ENCODE data around the gene CEBPZ.
"Not testable (repeated sequence)": the region's sequence is repeated elsewhere in the genome, so short reads cannot be mapped to it uniquely, and the experiment has no call there.

The CEBPZ gene

DNA sequence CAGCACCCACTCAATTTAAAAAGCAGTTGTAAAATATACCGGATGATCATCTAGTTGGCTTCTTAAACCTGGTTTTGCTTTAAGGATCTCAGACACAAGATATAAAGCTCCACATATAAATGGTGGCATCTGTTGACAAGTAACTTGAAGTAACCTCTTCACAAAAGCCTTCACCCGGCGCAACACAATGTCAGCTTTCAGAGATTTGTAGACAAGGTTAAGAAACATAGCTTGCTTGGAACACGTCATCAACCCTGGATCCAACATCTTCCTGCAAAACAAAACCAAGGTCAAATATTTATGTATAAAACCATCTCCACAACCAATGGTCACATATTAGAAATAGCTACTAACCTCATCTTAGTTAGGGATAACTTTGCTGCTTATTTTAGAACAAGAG lies 8.3 kb downstream of the CEBPZ start:
- DNase-seq, result no peak

DNA sequence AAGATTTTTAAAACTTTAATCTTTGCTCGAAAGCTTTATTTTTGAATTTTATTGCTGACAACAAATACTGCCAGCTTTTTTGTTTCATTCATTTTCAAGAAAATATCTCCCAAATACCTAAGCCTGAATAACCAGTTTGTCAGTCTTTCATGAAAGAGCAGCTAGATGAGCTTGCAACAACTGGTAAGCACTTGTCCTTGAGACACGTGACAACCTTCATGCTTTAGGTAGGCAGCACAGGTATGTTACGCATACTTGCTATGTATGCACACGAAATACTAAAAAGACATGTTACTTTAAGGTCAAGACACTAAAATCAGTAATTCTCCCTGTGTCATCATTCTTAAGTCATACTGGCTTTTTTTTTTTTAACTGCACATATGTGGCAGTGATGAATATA lies 12.3 kb downstream of the CEBPZ start:
- DNase-seq, result no peak

DNA sequence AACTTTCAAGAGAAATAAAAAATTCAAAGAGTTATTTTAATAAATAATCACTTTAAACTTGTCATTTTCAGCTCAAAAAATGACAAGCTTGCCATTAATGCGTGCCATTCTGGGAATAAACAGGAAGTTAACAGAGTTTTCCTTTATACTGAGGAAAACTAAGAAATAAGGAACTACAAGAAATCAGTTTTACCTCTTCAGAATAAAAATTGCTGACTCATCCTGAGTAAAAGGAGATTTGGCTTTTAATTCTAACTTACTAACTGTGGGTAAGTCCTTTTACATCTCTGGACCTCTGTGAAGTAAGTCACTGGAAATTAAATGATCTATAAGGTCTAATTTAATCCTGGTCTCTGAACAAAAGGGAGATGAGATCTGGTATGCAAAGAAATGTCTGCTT lies 16.1 kb downstream of the CEBPZ start:
- no peak for DNase-seq

DNA sequence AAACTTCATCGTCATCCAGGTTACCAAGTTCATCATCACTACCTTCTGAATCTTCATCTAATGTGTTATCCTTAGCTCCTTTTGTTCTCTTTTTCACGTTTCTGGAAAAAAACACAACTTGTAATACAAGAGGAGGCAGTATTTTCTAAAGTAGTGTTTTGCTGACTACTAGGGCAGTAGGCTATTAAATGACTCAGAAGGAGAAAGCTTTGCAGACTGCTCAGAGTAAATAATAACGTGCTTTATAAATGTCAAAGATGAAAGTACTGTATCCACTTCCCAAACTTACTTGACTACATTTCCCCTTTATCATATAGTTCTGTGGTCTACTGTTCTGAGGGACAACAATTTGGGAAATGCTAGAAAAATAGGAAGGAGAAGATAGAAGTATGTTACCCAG lies 19.5 kb downstream of the CEBPZ start:
- no peak for DNase-seq

DNA sequence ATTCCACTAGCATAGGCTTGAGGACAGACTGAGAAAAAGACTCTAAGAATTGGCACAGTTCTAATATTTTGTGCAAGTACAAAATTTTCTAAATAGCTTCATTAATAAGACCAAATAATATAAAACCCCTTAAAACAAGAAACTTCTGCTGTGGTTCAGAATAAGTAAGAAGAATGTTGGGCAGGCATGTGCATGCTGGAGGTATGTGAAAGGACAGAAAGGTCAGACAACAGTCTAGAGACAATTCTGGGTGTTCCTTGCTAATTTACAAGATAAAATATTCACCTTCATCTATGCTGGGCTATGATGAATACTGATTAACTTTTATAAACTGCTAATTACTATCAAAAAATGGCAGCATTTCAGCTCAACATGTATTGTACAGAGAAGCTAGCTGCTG lies 20.2 kb downstream of the CEBPZ start:
- DNase-seq, result no peak

DNA sequence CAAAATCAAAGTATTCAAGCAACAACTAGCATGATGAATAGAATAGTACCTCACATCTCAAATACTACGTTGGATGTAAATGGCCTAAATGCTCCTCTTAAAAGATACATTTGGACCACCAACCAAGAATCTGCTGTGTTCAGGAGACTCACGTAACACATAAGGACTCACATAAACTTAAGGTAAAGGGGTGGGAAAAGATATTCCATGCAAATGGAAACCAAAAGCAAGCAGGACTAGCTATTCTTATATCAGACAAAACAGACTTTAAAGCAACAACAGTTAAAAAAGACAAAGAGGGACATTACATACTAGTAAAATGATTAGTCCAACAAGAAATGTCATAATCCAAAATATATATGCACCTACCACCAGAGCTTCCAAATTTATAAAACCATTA lies 24.6 kb downstream of the CEBPZ start:
- DNase-seq, result not testable (repeated sequence)

DNA sequence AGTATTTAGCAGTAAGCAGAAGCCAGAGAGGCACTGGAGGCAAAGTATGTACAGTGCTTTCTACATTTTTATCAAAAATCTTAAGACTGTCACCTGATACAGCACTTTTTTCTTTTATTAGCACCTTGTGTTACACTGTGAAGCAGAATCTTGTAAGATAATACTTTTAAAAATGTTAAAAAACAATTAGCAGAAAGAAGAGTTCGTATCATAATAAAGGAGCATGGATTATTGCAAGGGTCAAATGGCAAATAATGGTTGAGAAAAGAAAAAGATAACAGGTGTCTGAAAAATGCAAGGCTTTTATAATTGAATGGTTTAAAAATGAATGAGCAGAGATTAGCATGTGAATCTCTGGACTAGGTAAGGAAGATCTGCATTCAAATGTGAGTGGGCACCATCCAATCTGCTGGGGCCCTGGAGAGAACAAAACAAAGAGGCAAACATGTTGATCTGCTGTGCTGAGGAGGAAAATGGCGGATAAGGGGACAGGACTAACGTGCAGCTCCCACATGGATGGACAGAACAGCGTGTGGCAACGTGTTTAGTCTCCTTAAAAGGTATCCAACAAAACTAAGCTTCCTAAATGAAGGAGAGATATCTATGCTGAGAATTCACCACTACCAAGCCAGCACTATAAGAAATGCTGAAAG lies 25.6 kb downstream of the CEBPZ start:
- DNase-seq, result no peak

DNA sequence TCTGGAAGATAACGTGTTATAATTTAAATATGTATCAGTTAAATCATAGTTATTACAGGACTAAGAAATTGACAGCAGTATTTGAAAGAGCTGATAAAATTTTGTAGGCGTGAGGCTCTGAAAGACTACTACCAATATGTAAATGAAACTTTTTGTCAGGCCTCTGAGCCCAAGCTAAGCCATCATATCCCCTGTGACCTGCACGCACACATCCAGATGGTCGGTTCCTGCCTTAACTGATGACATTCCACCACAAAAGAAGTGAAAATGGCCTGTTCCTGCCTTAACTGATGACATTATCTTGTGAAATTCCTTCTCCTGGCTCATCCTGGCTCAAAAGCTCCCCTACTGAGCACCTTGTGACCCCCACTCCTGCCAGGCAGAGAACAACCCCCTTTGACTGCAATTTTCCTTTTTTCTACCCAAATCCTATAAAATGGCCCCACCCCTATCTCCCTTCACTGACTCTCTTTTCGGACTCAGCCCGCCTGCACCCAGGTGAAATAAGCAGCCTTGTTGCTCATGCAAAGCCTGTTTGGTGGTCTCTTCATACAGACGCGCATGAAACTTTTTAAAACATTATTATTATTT lies 26.2 kb downstream of the CEBPZ start:
- not testable (repeated sequence) for DNase-seq

DNA sequence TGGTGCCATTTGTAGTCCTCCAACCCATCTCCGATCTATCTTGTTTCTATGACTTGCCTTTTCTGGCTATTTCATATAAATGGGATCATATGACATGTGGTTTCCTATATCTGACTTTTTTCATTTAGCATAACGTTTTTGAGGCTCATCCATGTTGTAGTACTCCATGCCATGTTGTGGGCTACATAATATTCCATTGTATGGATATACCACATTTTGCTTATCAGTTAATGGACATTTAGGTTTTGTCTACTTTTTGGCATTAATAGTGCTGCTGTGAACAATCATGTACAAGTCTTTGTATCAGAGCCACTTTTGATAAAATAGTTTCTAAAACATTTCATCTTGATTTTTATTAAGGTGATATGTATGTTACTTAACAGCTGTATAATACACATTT lies 27.7 kb downstream of the CEBPZ start:
- no peak for DNase-seq

DNA sequence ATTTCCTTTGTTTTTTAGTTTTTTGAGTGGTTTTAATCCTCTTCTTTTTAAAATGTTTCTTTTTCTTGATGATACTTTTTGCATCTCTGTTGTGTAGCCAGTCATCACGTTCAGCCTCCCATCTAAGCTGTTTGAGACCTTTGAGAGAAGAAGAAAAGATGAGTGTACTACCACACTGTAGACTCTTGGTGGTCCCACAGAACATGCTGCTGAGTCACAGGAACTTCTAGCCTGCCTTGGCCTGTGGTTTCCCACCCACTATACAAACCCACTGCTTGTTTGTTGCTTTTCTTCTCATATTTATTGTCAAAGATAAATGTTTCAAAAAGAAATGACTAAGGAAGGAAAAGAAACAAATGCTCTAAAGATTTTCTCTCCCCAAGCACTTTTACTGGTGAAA lies 29.6 kb downstream of the CEBPZ start:
- DNase-seq, result no peak

DNA sequence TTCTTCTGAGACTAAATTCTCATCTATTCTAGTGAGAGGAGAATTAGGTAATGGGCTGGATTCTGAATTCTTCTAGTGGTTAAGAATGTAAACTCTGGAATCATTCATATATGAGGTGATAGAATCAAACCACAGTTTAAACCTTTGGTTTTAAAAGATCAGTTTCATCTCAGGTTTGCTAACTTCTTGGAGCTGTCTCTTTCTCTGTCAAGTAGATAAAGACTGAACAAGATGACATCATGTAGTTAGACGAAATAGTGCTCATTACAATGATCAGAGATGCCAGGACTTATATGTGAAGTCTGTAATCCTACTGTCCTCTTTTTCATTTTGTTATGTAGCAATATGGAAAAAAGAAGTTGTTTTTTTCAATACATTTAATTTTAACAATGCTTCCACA lies 30.2 kb downstream of the CEBPZ start:
- no peak for DNase-seq

DNA sequence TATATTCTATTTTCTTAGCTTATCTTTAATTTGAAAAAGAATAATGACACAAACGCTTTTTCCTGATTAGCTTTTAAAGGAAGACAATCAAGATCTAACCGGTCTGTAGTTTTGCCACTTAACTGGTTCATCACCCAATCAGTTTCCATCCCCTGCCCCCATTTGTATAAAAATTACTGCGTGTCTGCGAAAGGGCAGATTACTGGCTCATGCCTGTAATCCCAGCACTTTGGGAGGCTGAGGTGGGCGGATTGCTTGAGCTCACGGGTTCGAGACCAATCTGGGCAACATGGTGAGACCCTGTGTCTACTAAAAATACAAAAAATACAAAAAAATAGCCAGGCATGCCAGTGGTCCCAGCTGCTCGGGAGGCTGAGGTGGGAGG lies 32.7 kb downstream of the CEBPZ start:
- no peak for DNase-seq

DNA sequence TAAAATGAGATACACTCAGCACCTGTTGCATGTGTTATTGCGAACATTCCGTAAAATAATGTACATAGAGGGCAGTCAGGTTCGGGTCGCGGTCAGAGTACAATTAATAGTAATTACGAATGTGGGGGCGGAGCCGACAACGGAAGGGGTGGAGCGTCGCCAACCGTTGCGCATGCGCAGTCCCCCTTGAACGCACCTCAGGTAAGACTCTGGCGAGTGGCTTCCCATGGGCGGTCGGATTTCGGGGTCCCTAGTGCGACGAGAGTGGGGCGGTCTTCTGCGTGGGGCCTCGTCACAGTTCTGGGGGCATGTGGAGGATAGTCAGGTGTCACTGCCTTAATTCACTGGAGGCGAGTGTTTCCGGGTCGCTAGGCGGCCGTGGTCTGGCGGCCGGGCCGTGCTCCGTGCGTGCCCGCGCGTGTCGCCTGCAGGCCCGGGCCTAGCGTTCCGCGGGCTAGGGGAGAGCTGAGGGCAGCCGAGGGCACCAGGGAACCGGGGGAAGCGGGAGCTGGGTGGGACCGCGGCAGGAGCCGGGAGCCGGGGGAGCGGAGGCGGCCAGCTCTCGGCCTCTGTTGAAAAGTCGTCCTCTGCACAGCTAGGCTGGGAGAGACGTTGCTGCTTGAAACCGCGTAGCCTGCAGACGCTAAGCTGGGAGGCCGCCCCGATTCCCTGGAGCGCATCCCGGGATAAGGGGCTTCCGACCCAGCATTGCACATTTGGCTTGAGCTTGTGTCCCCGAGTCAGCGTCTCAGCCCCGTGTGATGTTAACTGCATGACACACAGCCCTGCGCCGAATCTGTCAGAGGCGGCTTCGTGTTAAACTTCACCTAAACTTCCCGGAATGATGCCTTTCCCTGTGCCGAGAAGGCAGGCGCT lies 34.8 kb downstream of the CEBPZ start, which contains the start of gene CEBPZOS:
CEBPZOS (plus strand) TSS at position 177 of the 876 bp plus-strand sequence. CDS start 3,209 bp downstream, outside the sequence.
- peak; percentile 61 to 77 for DNase-seq

DNA sequence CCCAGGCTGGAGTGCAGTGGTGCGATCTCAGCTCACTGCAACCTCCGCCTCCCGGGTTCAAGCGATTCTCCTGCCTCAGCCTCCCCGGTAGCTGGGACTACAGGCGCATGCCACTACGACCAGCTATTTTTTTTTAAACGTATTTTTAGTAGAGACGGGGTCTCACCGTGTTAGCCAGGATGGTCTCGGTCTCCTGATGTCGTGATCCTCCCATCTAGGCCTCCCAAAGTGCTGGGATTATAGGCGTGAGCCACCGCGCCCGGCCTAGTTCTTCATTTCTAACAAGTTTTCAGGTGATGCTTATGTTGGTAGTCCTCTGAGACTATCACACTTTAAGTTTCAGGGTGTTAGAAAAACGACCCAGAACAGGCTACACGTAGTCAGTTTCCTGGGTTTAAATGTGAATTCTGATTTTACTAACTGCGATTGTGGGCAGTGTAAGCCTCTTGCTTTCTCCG lies 35.5 kb downstream of the CEBPZ start:
- DNase-seq, result not testable (repeated sequence)

DNA sequence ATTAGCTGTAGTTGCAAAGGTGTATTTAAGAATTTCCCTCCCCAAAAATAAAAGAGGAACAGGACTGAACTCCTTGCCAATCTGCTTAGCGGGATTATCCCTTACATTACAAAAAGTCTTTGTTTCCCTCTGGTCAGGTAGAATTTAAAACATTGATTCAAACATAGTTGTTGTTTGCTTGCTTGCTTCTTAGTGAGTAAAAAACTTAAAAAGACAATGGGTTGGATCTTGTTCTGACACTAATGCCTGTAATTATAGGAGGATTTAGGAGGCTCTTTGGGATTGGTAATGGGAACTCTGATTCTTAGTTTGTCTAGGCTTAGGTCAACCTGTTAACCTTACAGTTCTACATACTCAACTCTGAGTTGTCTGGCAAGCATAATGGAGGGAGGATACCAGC lies 38.8 kb downstream of the CEBPZ start:
- DNase-seq, result no peak

DNA sequence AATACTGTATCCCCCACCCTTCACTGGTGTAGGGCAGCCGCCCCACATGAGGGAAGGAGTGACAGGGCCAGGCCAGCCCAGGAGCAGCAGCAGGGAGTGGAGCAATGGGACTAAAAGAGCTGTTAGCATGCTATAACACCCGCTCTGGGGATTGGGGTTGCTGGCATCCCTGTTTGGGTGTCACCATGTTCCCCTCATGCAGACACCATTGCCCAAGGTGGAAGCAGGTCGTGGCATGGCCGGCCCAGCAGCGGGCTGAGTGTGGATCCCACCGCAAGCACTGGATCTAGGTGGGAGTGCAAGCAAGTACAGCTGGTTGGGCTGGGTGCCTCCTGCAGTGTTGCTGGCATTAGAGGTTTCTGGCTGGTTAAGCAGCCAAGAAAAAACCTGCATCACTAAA lies 39.6 kb downstream of the CEBPZ start:
- DNase-seq, result no peak

DNA sequence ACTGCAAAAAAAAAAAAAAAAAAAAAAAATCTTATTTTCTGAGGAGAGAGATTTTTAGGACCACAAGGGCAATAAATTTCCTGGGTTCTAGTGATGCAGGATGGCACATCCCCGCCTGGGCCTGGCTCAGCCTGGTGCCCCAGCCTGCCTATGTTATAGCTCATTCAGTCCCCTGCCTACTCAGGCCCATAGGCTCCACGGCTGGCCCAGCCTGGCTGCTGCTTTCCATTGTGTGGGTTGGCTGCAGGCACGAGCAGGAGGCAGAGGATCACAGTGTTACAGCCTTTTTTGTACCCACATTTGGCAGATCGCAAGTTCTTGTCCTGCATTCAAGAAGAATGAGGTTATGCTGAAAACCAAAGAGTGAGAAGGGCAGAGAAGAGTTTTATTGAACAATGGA lies 40.1 kb downstream of the CEBPZ start:
- DNase-seq, result no peak

DNA sequence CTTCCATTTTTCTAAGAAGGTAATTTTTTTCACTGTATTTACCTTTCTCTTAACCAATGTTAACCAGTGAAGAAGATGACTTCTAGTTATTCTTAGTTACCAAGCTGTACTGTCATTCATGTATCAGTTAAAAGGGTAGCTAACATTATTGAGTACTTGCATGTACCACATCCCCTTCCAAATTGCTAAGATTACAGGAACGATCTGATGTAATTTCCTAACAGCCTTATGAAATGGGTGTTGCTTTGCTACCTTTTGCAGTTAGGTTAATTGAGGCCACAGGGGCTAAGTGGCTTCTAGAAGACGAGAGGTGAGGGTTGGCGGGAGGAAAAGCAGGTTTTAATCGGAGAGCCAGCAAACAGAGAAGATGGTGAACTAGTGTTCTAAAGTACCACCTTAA lies 41.1 kb downstream of the CEBPZ start:
- DNase-seq, result peak; percentile 49 to 64

DNA sequence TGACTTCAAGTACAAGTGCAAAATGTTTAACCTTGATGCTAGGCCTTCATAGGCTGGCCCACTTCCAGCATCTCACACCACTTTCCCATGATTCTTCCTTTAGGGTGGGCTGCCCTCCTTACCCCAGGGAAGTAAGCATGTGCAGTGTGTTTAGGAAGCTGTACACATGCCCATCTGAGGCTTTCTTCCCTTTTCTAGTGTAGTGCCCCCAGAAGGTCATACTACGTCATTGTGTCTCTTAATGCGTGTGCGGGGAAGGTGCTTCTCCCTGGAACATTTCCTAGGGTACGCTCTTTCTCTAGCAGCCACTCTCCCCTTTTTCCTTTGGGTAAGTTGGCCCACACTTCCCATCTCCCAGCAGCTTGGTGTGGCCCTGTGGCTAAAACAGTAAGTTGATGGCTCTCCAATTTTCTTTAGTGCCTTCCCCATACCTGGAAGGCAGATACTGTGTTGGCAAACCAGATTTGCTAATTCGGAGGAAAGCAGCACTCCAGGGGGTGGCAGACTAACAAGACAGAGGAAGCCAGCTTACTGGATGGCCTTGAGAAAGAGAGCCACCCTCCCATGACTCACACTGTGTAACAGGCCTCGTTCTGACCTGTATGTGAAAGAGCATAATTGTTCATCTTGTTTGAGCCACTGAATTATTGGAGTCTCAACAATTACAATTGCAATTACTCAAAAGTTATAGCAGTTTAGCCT lies 41.8 kb downstream of the CEBPZ start:
- peak; percentile 66 to 75 for DNase-seq

DNA sequence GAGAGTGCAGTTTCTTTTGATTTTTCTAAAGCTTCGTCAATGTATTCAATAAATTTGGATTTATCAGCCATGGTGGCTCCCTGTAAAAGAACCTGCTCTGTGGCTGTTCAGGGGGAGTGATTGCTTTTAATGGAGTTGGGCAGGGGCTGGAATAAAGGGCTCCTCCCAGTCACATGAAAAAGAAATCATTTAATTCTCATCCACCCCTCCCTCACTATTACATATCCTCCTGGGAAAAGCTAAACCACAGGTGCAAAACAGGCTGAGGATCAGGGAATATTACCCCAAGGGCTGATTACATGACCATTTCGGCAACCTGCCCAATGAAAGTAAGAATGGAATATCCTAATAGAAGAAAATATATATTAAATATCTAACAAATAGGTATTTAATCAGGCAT lies 42.8 kb downstream of the CEBPZ start, which contains the start of gene SULT6B1:
SULT6B1 (minus strand) TSS at position 101 of the 400 bp plus-strand sequence; CDS start at position 71, 30 bp downstream.
- DNase-seq, result no peak

DNA sequence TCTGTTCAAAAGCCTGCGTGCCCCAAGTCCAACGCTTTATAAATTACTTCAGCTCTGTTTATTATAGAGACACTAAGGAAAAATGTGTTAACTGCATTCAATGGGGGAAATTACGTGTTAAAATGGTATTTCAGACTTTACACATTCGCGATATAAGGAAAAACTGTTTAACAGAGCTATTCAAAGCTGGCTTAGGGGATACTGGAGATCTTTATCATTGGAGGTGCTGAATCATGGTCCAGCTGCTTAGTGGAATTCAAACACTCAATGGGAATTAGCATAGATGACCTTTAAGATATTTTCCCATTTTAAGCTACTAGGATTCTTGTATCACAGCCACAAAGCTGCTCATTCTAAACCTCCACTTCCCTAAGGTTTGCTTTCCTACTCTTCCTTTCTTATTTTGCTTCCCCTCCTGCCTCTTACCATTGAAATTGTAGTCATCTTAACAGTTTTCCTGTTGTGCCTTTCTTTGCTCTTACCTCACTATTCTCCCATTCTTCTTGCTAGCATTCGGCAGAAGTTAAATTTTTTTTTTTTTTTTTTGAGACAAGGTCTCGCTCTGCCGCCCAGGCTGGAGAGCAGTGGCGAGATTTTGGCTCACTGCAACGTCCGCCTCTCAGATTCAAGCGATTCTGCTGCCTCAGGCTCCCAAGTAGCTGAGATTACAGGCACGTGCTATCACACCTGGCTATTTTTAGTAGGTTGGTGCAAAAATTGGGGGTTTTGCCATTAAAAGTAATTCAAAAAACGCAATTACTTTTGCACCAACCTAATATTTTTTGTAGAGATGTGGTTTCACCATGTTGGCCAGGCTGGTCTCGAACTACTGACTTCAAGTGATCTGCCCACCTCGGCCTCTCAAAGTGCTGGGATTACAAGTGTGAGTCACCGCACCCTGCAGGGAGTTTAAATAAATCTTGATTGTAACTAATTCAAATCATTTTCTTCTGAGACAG lies 49.4 kb downstream of the CEBPZ start:
- DNase-seq, result no peak

DNA sequence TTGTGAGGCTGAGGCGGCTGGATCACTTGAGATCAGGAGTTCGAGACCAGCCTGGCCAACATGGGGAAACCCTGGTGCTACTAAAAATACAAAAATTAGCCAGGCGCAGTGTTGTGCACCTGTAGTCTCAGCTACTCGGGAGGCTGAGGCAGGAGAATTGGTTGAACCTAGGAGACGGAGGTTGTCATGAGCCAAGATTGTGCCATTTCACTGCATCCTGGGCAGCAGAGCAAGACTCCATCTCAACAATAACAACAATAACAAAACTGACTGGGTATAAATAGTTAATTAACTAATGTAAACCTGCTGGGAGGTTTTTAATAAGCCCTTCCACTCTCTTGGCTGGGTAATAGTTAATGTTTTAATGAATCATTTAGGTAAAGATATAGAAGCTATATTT lies 50.8 kb downstream of the CEBPZ start:
- no peak for DNase-seq
